Measurements from ENCODE around the gene GTPBP6.

The GTPBP6 gene, protein sequence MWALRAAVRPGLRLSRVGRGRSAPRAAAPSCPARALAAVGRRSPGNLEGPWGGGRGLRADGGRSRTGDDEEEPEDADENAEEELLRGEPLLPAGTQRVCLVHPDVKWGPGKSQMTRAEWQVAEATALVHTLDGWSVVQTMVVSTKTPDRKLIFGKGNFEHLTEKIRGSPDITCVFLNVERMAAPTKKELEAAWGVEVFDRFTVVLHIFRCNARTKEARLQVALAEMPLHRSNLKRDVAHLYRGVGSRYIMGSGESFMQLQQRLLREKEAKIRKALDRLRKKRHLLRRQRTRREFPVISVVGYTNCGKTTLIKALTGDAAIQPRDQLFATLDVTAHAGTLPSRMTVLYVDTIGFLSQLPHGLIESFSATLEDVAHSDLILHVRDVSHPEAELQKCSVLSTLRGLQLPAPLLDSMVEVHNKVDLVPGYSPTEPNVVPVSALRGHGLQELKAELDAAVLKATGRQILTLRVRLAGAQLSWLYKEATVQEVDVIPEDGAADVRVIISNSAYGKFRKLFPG

GRCh38 chrX:318739-319578 lies at the start of gene GTPBP6:
TSS of gene GTPBP6 (minus strand) at chrX:318796. CDS start at chrX:318787, 9 bp downstream.
- DNase-seq = peak; percentile 99

DNA sequence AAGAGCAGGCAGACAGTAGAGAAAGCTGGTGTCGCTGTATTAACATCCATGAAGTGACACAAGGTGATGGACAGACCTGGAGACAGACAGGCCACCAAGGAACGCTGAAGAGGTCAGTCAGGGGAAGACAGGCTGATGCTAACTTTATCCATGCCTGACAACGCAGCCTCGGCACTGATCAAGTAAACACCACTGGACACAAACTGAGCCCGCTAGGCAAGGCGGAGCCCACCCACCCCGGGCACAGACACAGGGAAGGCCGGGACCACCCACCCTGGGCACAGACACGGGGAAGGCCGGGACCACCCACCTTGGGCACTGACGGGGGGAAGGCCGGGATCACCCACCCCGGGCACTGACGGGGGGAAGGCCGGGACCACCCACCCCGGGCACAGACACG lies 49.3 kb upstream of the GTPBP6 start:
- no peak for DNase-seq

GRCh38 chrX:367349-367748 lies 48.8 kb upstream of the GTPBP6 start:
- no peak for DNase-seq

DNA sequence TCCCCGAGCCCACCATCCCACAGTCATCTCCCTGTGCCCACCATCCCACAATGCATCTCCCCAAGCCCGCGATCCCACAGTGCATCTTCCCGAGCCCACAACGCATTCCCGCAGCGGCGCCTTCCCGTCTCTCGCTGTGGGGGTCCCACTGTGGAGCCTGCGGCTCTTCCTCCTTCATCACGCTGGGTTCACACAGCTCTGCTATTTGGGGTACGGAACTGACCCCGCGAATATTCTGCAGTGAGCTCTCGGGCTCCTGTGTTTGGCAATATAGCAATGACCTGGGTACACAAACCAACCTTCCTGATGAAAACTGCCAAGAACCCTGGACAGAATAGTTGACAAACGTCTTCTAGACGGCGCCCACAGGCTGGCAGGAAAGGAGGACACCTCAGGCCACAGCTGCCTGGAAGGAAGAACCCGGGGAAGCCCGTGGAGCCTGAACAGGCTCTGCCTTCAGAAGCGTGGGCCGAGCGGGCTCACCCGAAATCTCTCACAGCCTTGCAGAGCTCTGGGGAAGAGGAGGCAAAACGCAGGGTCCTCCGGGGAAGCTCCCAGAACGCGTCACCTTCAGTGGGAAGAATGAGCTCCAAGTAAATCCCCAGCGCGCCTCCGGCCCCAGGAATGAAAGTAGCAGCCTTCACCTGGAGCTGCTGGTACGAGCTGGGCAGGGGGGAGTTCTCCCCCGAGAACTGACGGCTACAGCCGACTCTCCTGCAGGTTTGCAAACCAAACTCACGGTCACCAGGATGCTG lies 45.2 kb upstream of the GTPBP6 start:
- DNase-seq = no peak

GRCh38 chrX:362937-363620 lies 44.5 kb upstream of the GTPBP6 start:
- no peak for DNase-seq

- DNase-seq = no peak
These were observed 43.8 kb upstream of the GTPBP6 start for GRCh38 chrX:362351-362750.

- DNase-seq = no peak
These were observed 42.9 kb upstream of the GTPBP6 start for GRCh38 chrX:361231-362145.

GRCh38 chrX:360496-361150 lies 42.0 kb upstream of the GTPBP6 start:
- DNase-seq = no peak

DNA sequence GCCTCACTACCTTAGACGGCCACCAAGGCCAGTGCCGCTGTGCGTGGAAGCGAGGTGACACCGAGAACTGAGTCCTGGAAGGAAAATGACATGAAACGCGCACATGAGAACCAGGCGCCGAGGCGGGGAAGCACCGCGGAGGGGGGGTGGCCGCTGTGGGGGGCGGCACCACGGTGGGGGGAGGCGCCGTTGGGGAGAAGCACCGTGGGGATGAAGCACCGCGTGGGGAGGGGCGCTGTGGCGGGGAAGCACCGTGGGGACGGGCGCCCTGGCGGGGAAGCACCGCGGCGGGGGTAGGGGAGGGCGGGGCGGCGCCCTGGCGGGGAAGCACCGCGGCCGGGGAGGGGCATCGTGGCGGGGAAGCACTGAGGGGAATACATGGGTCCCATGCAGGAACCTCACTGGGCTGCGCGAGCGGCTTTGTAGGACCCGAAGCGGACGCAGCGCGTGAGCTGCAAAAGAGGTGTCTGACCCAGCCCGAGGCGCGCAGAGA lies 40.1 kb upstream of the GTPBP6 start:
- no peak for DNase-seq

DNA sequence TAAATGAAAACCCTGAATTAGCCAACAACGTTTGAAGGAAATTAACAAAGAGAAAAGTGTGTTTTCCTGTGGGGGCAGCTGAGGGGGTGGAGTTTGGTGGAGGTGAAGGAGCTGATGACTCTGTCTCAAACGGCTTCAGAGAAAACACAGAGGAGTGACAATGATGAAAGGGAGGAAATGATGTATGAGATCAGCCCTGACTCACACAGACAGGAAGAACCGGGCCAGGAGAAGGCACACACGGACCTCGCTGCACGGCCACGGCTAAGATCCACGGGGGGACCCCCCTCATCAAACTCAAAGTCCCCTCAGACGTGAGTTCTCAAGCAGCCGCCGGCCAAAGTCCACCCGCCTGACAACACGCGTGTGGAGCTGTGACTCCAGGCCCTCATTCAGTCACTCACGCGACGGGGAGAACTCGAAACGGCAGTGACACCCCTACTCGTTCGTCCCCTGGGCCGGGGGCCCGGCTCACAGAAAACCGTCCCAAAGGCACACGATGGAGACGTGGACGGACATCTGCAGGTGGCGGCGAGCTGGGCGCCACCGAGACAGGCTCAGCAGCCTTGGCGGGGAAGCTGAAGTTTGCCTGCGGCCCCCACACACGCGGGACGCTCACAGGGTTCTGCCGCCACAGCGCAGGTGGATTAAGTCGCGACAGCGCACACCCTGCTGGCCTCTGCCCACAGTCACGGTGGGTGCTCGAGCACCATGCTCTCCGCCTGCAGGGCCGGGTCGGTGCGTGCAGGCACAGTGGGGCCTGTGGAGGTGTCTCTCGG lies 39.3 kb upstream of the GTPBP6 start:
- DNase-seq = peak; percentile 13

- DNase-seq = no peak
These were observed 38.6 kb upstream of the GTPBP6 start for GRCh38 chrX:357035-357692.

GRCh38 chrX:356385-357034 lies 37.9 kb upstream of the GTPBP6 start:
- no peak for DNase-seq

- DNase-seq = no peak
These were observed 36.9 kb upstream of the GTPBP6 start for GRCh38 chrX:355329-356050.

DNA sequence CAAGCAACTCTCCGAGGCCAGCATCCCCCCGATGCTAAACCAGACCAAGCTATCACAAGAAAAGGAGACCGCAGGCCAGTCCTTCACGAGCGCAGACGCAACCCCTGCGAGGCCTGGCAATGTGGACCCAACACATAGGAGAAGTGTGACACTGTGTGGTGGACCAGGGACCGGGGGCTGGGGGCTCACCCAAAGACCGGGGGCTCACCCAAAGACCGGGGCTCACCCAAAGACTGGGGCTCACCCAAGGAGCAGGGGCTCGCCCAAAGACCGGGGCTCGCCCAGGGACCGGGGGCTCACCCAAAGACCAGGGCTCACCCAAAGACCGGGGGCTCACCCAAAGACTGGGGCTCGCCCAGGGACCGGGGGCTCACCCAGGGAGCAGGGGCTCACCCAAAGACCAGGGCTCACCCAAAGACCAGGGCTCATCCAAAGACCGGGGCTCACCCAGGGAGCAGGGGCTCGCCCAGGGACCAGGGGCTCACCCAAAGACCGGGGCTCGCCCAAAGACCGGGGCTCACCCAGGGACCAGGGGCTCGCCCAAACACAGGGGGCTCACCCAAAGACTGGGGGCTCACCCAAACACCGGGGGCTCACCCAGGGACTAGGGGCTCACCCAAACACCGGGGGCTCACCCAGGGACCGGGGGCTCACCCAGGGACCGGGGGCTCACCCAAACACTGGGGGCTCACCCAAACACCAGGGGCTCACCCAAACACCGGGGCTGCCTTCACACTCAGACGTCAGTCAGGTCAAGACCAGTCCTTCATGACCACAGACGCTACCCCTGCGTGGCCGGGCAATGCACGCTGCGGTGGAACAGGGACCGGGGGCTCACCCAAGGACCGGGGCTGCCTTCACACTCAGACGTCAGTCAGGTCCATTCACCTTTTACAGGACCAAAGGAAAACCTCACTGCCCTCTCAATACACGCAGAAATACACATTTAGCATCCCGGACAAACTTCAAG lies 35.3 kb upstream of the GTPBP6 start:
- no peak for DNase-seq

- no peak for DNase-seq
These were observed 34.2 kb upstream of the GTPBP6 start for GRCh38 chrX:352582-353314.

GRCh38 chrX:352181-352580 lies 33.6 kb upstream of the GTPBP6 start:
- DNase-seq = no peak

Data from activated effector memory CD4-positive, alpha-beta T cell treated with Interleukin-2 at 50 U/mL for 16 hours (primary cell).